Brain microvascular endothelial cell (primary cell): ENCODE results near the gene EMILIN1.

Experiments
- DNase-seq: peaks from one replicate; pipeline ENCODE4 v3.0.0-alpha.2; 2020
- H3K27ac ChIP-seq: fragments of 250-450 bp; sonication (Bioruptor Pico); 2 replicates; pipeline ENCODE4 v1.5.1; 2020; ENCODE audit warnings: mild to moderate bottlenecking, moderate library complexity
- H3K27me3 ChIP-seq: fragments of 250-450 bp; sonication (Bioruptor Pico); replicated peaks from 2 replicates; pipeline ENCODE4 v1.5.1; 2020; ENCODE audit warnings: mild to moderate bottlenecking
- H3K36me3 ChIP-seq: fragments of 250-450 bp; sonication (Bioruptor Pico); replicated peaks from 2 replicates; pipeline ENCODE4 v1.5.1; 2020; ENCODE audit warnings: mild to moderate bottlenecking
- H3K4me3 ChIP-seq: 2 replicates; pipeline ENCODE4 v1.5.1; 2011; ENCODE audit warnings: low read depth, mild to moderate bottlenecking, control low read depth, low read length, moderate library complexity
- CTCF ChIP-seq: IDR thresholded peaks from 2 replicates; pipeline ENCODE4 v1.5.1; 2011; ENCODE audit warnings: low read depth, mild to moderate bottlenecking, moderate library complexity, low read length, control low read depth, inconsistent platforms; ENCODE audit errors: missing control alignments
- in situ Hi-C: cut with HindIII; loops from 2 replicates; pipeline ENCODE4 v1.10.0; 2017; ENCODE audit warnings: low sequenced_read_pairs, low pct_ligation_motif_present

Gene EMILIN1

GRCh38 chr2:27080140-27080469 is 1.7 kb downstream of the EMILIN1 start:
- no peak overlapping the region for H3K27ac ChIP-seq
- no peak for DNase-seq
- peaks cover 3% of the 10 kb centered on the region for H3K36me3 ChIP-seq
- in situ Hi-C loops: no loop called here
- no peak for TF ChIP-seq CTCF
- H3K27me3 ChIP-seq: no peaks in the 10 kb centered on the region
- peak overlapping the region; percentile 73 for H3K4me3 ChIP-seq

GRCh38 chr2:27080603-27080936 is 2.2 kb downstream of the EMILIN1 start:
- Histone ChIP-seq H3K4me3 (peak overlapping the region; percentile 73), H3K27ac (no peak overlapping the region), H3K36me3 (peaks cover 3% of the 10 kb centered on the region), H3K27me3 (no peaks in the 10 kb centered on the region)
- DNase-seq: no peak
- in situ Hi-C loops: no loop called here
- TF ChIP-seq CTCF: no peak

- H3K27me3 ChIP-seq: no peaks in the 10 kb centered on the region
- H3K27ac ChIP-seq: no peak overlapping the region
- no peak for DNase-seq
- no peak overlapping the region for H3K4me3 ChIP-seq
- TF ChIP-seq CTCF: no peak
- in situ Hi-C loops: no loop called here
- peaks cover 3% of the 10 kb centered on the region for H3K36me3 ChIP-seq
These were observed 3.8 kb downstream of the EMILIN1 start for GRCh38 chr2:27081984-27082772.

GRCh38 chr2:27082773-27083409 is 4.5 kb downstream of the EMILIN1 start:
- Histone ChIP-seq H3K4me3 (no peak overlapping the region), H3K27ac (no peak overlapping the region), H3K36me3 (peaks cover 3% of the 10 kb centered on the region), H3K27me3 (no peaks in the 10 kb centered on the region)
- TF ChIP-seq CTCF: no peak
- in situ Hi-C loops: no loop called here
- DNase-seq: no peak

GRCh38 chr2:27083410-27084296 is 5.2 kb downstream of the EMILIN1 start:
- H3K4me3 ChIP-seq: no peak overlapping the region
- H3K27me3 ChIP-seq: no peaks in the 10 kb centered on the region
- DNase-seq: no peak
- no peak for TF ChIP-seq CTCF
- in situ Hi-C loops: no loop called here
- H3K27ac ChIP-seq: no peak overlapping the region
- peaks cover 3% of the 10 kb centered on the region for H3K36me3 ChIP-seq
